Gastroesophageal sphincter (tissue), 3 donors: ENCODE measurements around the gene CACNB4.

Experiments
- CTCF ChIP-seq, 4 experiments: fragments of 200-600 bp in 2 of 4; fragments of 450-650 bp in 2 of 4; sonication (generic) in 1 of 4; IDR thresholded peaks; one replicate each; pipeline ENCODE4 v1.5.1; 2017 to 2019; ENCODE audit warnings: antibody characterized with exemption in 4 of 4, mild to moderate bottlenecking in 2 of 4, moderate library complexity in 2 of 4
- POLR2A ChIP-seq, 2 donors: fragments of 450-650 bp; IDR thresholded peaks; one replicate each; pipeline ENCODE4 v1.6.1; 2017; ENCODE audit warnings: antibody characterized with exemption in 2 of 2, mild to moderate bottlenecking in 2 of 2, moderate library complexity in 1 of 2

DNA sequence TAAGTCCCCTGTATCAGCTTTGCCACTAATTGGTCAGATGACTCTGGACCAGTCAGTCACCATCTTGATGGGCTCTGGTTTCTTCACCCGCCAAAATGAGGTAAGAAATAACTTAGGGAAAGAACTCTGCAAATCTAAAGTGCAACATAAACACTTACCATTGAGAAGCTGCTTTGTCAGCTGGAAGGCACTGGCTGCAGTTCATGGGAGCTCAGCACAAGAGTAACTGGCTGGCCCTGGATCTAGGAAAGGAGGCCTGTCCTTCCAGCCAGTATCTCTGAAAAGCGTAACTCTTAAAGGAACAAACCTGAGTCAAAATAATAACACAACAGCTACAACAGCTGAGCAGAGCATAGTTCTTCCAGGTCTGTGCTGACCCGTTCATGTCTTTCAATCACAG, 123.9 kb downstream of the CACNB4 start:
- no peak for TF ChIP-seq POLR2A (IDR thresholded peaks at IDR 0.05)
- no peak for TF ChIP-seq CTCF (IDR thresholded peaks at IDR 0.05)
